GM11168 (cell line): ENCODE results near the gene CBFB.

Source experiments
- in situ Hi-C: fragments of 300-500 bp; cut with MboI; formaldehyde crosslinking; loops from one replicate; pipeline ENCODE4 v1.12.0; 2022; ENCODE audit warnings: low sequenced_read_pairs; ENCODE audit not compliant: unreplicated experiment

CBFB gene

GRCh38 chr16:67016143-67016542 is 12.8 kb upstream of the CBFB start:
- in situ Hi-C loops = no loop called here

- in situ Hi-C loops = no loop called here
These were observed 12.1 kb upstream of the CBFB start for GRCh38 chr16:67016681-67017420.

- in situ Hi-C loops = no loop called here
These were observed 11.6 kb upstream of the CBFB start for GRCh38 chr16:67017421-67017750.

- in situ Hi-C loops = no loop called here
These were observed 11.0 kb upstream of the CBFB start for GRCh38 chr16:67017810-67018488.

GRCh38 chr16:67019171-67019570 is 9.8 kb upstream of the CBFB start:
- in situ Hi-C loops = no loop called here

- in situ Hi-C loops = loop anchor here (10.0 kb wide), 1 partner anchor 83 kb away; the partner anchor contains the start of gene PHAF1
These were observed 7.6 kb upstream of the CBFB start for GRCh38 chr16:67021321-67021720.

GRCh38 chr16:67022531-67023214 is 6.3 kb upstream of the CBFB start:
- in situ Hi-C loops = loop anchor here (10.0 kb wide), 1 partner anchor 82 kb away; the partner anchor contains the start of gene PHAF1

GRCh38 chr16:67023689-67024088 is 5.3 kb upstream of the CBFB start:
- in situ Hi-C loops = loop anchor here (10.0 kb wide), 1 partner anchor 81 kb away; the partner anchor contains the start of gene PHAF1

- in situ Hi-C loops = loop anchor here (10.0 kb wide), 1 partner anchor 80 kb away; the partner anchor contains the start of gene PHAF1
These were observed 4.4 kb upstream of the CBFB start for GRCh38 chr16:67024384-67025209.

GRCh38 chr16:67025210-67025550 is 3.8 kb upstream of the CBFB start:
- in situ Hi-C loops = loop anchor here (10.0 kb wide), 1 partner anchor 80 kb away; the partner anchor contains the start of gene PHAF1

- in situ Hi-C loops = loop anchor here (10.0 kb wide), 1 partner anchor 78 kb away; the partner anchor contains the start of gene PHAF1
These were observed 2.4 kb upstream of the CBFB start for GRCh38 chr16:67026570-67026969.

- in situ Hi-C loops = loop anchor here (10.0 kb wide), 1 partner anchor 78 kb away; the partner anchor contains the start of gene PHAF1
These were observed 1.9 kb upstream of the CBFB start for GRCh38 chr16:67027046-67027445.

GRCh38 chr16:67028167-67028695 is 718 bp upstream of the CBFB start:
- in situ Hi-C loops = loop anchor here (10.0 kb wide), 1 partner anchor 77 kb away; the partner anchor contains the start of gene PHAF1

GRCh38 chr16:67029254-67030096 is 526 bp downstream of the CBFB start:
- in situ Hi-C loops = loop anchor here (10.0 kb wide), 1 partner anchor 75 kb away; the partner anchor contains the start of gene PHAF1

GRCh38 chr16:67030221-67030962 is 1.4 kb downstream of the CBFB start:
- in situ Hi-C loops = no loop called here

- in situ Hi-C loops = no loop called here
These were observed 5.5 kb downstream of the CBFB start for GRCh38 chr16:67034487-67034886.

GRCh38 chr16:67035364-67035763 is 6.4 kb downstream of the CBFB start:
- in situ Hi-C loops = no loop called here

GRCh38 chr16:67036323-67036741 is 7.4 kb downstream of the CBFB start:
- in situ Hi-C loops = no loop called here
